Smooth muscle cell (in vitro differentiated cells): ENCODE measurements around the gene LRP2BP. TPM values are rescaled to one million over a fixed set of nuclear protein-coding genes. Genes with fewer than 3 reads are reported as not detected.

ENCODE experiments used
- DNase-seq: peaks from one replicate; lab custom pipeline; 2025; ENCODE audit not compliant: unreplicated experiment; lab: John Stamatoyannopoulos, UW
- H2AFZ ChIP-seq: fragments of 200-600 bp; sonication (generic); 2 replicates; pipeline ENCODE4 v1.6.0; 2016; ENCODE audit warnings: antibody characterized with exemption, low read depth, mild to moderate bottlenecking
- H3F3A ChIP-seq: fragments of 200-600 bp; sonication (generic); 2 replicates; pipeline ENCODE4 v1.6.0; 2017; ENCODE audit warnings: antibody characterized with exemption, low read depth
- H3K27ac ChIP-seq: fragments of 200-600 bp; sonication (generic); 2 replicates; pipeline ENCODE4 v1.5.1; 2016; ENCODE audit warnings: low read depth, mild to moderate bottlenecking
- H3K27me3 ChIP-seq: fragments of 200-600 bp; sonication (generic); 2 replicates; pipeline ENCODE4 v1.6.1; 2016; ENCODE audit warnings: low read depth, mild to moderate bottlenecking
- H3K36me3 ChIP-seq: fragments of 200-600 bp; sonication (generic); 2 replicates; pipeline ENCODE4 v1.5.1; 2016; ENCODE audit warnings: low read depth
- H3K4me1 ChIP-seq: fragments of 200-600 bp; sonication (generic); 2 replicates; pipeline ENCODE4 v1.5.1; 2016; ENCODE audit warnings: low read depth
- H3K4me2 ChIP-seq: fragments of 200-600 bp; sonication (generic); 2 replicates; pipeline ENCODE4 v1.6.0; 2016; ENCODE audit warnings: mild to moderate bottlenecking
- H3K4me3 ChIP-seq: fragments of 200-600 bp; sonication (generic); 2 replicates; pipeline ENCODE4 v1.5.1; 2016; ENCODE audit warnings: mild to moderate bottlenecking
- H3K79me2 ChIP-seq: fragments of 200-600 bp; sonication (generic); 2 replicates; pipeline ENCODE4 v1.6.0; 2016; ENCODE audit warnings: low read depth, mild to moderate bottlenecking
- H3K9ac ChIP-seq: fragments of 200-600 bp; sonication (generic); 2 replicates; pipeline ENCODE4 v1.6.0; 2016; ENCODE audit warnings: low read depth
- H3K9me3 ChIP-seq: fragments of 200-600 bp; sonication (generic); replicated peaks from 2 replicates; pipeline ENCODE4 v1.5.1; 2016; ENCODE audit warnings: low read depth
- H4K20me1 ChIP-seq: fragments of 200-600 bp; sonication (generic); 2 replicates; pipeline ENCODE4 v1.6.0; 2016; ENCODE audit warnings: low read depth
- CTCF ChIP-seq: fragments of 200-600 bp; sonication (generic); IDR thresholded peaks from 2 replicates; pipeline ENCODE4 v1.5.1; 2017; ENCODE audit warnings: borderline replicate concordance, mild to moderate bottlenecking, antibody characterized with exemption; ENCODE audit not compliant: insufficient read depth, poor library complexity, severe bottlenecking
- WGBS: methylation state at CpG from one replicate; pipeline ENCODE4 v1.1.7; 2016; ENCODE audit warnings: low lambda C conversion rate; 5-methylcytosine and 5-hydroxymethylcytosine counted together
- polyA plus RNA-seq: library from polyadenylated mRNA; unstranded; fragments of >200 nt; fragmentation: Nextera tagmentation; extraction: Ambion mirVana; gene quantifications from 2 replicates; pipeline ENCODE4 v1.2.1, GENCODE V29; 2016
- total RNA-seq: library from RNA; depleted of rRNA; stranded (reverse); fragments of >200 nt; gene quantifications from 2 replicates; pipeline ENCODE4 v1.2.3, GENCODE V29; 2014

Gene LRP2BP
- total and polyA plus RNA-seq, 2 experiments from 2014 or later = 0.48 to 1.4 TPM

GRCh38 chr4:185435466-185435865 lies 39.7 kb upstream of the LRP2BP start:
- no peak for TF ChIP-seq CTCF
- Histone ChIP-seq H3K9me3 (no peaks in the 10 kb centered on the region), H3K27ac (no peak overlapping the region), H3K4me2 (no peak overlapping the region), H3F3A (no peaks in the 10 kb centered on the region), H3K4me1 (no peaks in the 10 kb centered on the region), H3K27me3 (no peaks in the 10 kb centered on the region), H2AFZ (no peak overlapping the region), H3K4me3 (no peak overlapping the region), H4K20me1 (no peaks in the 10 kb centered on the region), H3K79me2 (no peaks in the 10 kb centered on the region), H3K9ac (no peak overlapping the region), H3K36me3 (no peaks in the 10 kb centered on the region)
- no peak for DNase-seq

- Histone ChIP-seq H3F3A (no peaks in the 10 kb centered on the region), H3K27ac (no peak overlapping the region), H3K9me3 (no peaks in the 10 kb centered on the region), H3K4me1 (peaks cover 7% of the 10 kb centered on the region), H4K20me1 (no peaks in the 10 kb centered on the region), H3K9ac (no peak overlapping the region), H3K36me3 (no peaks in the 10 kb centered on the region), H3K4me3 (no peak overlapping the region), H3K79me2 (peaks cover 9% of the 10 kb centered on the region), H3K27me3 (no peaks in the 10 kb centered on the region), H2AFZ (no peak overlapping the region), H3K4me2 (no peak overlapping the region)
- 84% methylated on average over 5 of the region's 5 CpGs for WGBS
- no peak for TF ChIP-seq CTCF
- no peak for DNase-seq
Observed at GRCh38 chr4:185429660-185430059, 33.9 kb upstream of the LRP2BP start.

- H3K4me1 ChIP-seq = peaks cover 16% of the 10 kb centered on the region
- no peak overlapping the region for H3K9ac ChIP-seq
- peaks cover under 1% of the 10 kb centered on the region for H4K20me1 ChIP-seq
- no peak overlapping the region for H3K4me3 ChIP-seq
- no peaks in the 10 kb centered on the region for H3K36me3 ChIP-seq
- H3K9me3 ChIP-seq = no peaks in the 10 kb centered on the region
- H3K27me3 ChIP-seq = no peaks in the 10 kb centered on the region
- peaks cover 27% of the 10 kb centered on the region for H3K79me2 ChIP-seq
- H3F3A ChIP-seq = no peaks in the 10 kb centered on the region
- TF ChIP-seq CTCF = no peak
- no peak overlapping the region for H3K27ac ChIP-seq
- H3K4me2 ChIP-seq = peak overlapping the region; percentile 91
- H2AFZ ChIP-seq = no peak overlapping the region
- WGBS = 97% methylated on average over 22 of the region's 22 CpGs
- no peak for DNase-seq
Observed at GRCh38 chr4:185426960-185427688, 31.4 kb upstream of the LRP2BP start.
